Neural cell (in vitro differentiated cells): ENCODE data around the gene MYO3B.

Source experiments
- EP300 ChIP-seq: fragments of 450-650 bp; conservative IDR thresholded peaks from 2 replicates; pipeline ENCODE4 v1.6.1; 2014; ENCODE audit warnings: antibody characterized with exemption, mild to moderate bottlenecking, moderate library complexity; ENCODE audit not compliant: poor library complexity, severe bottlenecking
- EZH2 ChIP-seq: fragments of 200-600, 300-800 bp; shearing (Covaris generic), sonication (generic); IDR thresholded peaks from 2 replicates; pipeline ENCODE4 v1.6.1; 2014; ENCODE audit warnings: antibody characterized with exemption, low read length, borderline replicate concordance, mild to moderate bottlenecking; ENCODE audit not compliant: insufficient read depth, poor library complexity, severe bottlenecking
- MXI1 ChIP-seq: fragments of 450-650 bp; conservative IDR thresholded peaks from 2 replicates; pipeline ENCODE4 v1.6.1; 2014; ENCODE audit warnings: antibody characterized with exemption, mild to moderate bottlenecking; ENCODE audit not compliant: poor library complexity, severe bottlenecking
- POLR2AphosphoS5 ChIP-seq: IDR thresholded peaks from 2 replicates; pipeline ENCODE4 v1.6.1; 2012
- SMC3 ChIP-seq: fragments of 450-650 bp; conservative IDR thresholded peaks from 2 replicates; pipeline ENCODE4 v1.6.1; 2014; ENCODE audit warnings: antibody characterized with exemption, mild to moderate bottlenecking, moderate library complexity; ENCODE audit not compliant: poor library complexity
- TAF1 ChIP-seq: IDR thresholded peaks from 2 replicates; pipeline ENCODE4 v1.6.1; 2012; ENCODE audit warnings: low read depth
- TF ChIP-seq, protein P1 (sequence below): fragments of 450-650 bp; IDR thresholded peaks from 2 replicates; pipeline ENCODE4 v1.5.1; 2014; ENCODE audit warnings: antibody characterized with exemption, mild to moderate bottlenecking, moderate library complexity; ENCODE audit not compliant: poor library complexity, severe bottlenecking
- TF ChIP-seq, protein P2 (sequence below): IDR thresholded peaks from 2 replicates; pipeline ENCODE4 v1.6.1; 2012; ENCODE audit warnings: borderline replicate concordance

DNA sequence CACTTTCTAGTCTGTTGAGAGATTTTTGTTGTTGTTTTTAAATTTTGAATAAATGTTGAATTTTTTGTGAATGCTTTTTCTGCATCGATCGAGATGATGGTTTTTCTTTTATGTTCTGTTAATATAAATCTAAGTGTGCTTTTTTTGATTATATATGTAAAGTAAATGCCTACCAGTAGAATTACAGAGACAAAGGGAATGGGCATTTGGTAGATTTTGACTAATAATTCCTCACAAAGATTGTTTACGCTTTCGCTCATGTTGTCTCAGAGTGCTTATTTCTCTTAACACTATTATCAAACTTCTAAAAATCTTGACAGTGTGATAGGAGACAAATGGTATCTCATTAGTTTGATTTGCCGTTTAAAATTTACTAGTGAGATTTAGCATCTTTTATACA, 3.7 kb downstream of the MYO3B start:
- no peak for TF ChIP-seq MXI1
- TF ChIP-seq, protein P1, sequence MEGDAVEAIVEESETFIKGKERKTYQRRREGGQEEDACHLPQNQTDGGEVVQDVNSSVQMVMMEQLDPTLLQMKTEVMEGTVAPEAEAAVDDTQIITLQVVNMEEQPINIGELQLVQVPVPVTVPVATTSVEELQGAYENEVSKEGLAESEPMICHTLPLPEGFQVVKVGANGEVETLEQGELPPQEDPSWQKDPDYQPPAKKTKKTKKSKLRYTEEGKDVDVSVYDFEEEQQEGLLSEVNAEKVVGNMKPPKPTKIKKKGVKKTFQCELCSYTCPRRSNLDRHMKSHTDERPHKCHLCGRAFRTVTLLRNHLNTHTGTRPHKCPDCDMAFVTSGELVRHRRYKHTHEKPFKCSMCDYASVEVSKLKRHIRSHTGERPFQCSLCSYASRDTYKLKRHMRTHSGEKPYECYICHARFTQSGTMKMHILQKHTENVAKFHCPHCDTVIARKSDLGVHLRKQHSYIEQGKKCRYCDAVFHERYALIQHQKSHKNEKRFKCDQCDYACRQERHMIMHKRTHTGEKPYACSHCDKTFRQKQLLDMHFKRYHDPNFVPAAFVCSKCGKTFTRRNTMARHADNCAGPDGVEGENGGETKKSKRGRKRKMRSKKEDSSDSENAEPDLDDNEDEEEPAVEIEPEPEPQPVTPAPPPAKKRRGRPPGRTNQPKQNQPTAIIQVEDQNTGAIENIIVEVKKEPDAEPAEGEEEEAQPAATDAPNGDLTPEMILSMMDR: no peak
- no peak for TF ChIP-seq SMC3
- no peak for TF ChIP-seq EZH2
- no peak for TF ChIP-seq POLR2AphosphoS5
- no peak for TF ChIP-seq TAF1
- TF ChIP-seq EP300: no peak
- TF ChIP-seq, protein P2, sequence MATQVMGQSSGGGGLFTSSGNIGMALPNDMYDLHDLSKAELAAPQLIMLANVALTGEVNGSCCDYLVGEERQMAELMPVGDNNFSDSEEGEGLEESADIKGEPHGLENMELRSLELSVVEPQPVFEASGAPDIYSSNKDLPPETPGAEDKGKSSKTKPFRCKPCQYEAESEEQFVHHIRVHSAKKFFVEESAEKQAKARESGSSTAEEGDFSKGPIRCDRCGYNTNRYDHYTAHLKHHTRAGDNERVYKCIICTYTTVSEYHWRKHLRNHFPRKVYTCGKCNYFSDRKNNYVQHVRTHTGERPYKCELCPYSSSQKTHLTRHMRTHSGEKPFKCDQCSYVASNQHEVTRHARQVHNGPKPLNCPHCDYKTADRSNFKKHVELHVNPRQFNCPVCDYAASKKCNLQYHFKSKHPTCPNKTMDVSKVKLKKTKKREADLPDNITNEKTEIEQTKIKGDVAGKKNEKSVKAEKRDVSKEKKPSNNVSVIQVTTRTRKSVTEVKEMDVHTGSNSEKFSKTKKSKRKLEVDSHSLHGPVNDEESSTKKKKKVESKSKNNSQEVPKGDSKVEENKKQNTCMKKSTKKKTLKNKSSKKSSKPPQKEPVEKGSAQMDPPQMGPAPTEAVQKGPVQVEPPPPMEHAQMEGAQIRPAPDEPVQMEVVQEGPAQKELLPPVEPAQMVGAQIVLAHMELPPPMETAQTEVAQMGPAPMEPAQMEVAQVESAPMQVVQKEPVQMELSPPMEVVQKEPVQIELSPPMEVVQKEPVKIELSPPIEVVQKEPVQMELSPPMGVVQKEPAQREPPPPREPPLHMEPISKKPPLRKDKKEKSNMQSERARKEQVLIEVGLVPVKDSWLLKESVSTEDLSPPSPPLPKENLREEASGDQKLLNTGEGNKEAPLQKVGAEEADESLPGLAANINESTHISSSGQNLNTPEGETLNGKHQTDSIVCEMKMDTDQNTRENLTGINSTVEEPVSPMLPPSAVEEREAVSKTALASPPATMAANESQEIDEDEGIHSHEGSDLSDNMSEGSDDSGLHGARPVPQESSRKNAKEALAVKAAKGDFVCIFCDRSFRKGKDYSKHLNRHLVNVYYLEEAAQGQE: no peak
